Measurements from ENCODE around the gene ANKS1B. TPM values are rescaled to one million over a fixed set of nuclear protein-coding genes. Genes with fewer than 3 reads are reported as not detected.

Gene ANKS1B
- total RNA-seq, 1 donor from 2014 or later = 11.3 TPM

DNA sequence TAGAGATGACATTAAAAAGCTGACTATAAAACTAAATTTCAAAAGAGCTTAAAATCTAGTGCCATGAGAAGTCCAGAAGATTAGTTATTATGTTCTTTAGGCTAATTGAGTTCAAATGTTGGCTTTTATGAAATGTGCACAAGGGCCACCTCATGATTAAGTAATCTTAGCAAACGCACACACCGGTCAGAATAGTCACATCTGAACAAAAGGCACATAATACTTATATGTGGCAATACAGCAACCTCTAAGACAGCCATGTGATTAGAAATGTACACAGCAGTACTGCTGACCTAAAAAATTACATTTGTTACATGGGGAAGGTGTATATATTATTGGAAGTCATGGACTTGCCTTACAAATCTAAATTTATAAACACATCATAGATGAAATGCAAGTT lies 681.9 kb downstream of the ANKS1B start:
- H3K4me3 Mint-ChIP-seq (ENCODE audit: unreplicated experiment) = no peak overlapping the region
- TF ChIP-seq, protein P1, sequence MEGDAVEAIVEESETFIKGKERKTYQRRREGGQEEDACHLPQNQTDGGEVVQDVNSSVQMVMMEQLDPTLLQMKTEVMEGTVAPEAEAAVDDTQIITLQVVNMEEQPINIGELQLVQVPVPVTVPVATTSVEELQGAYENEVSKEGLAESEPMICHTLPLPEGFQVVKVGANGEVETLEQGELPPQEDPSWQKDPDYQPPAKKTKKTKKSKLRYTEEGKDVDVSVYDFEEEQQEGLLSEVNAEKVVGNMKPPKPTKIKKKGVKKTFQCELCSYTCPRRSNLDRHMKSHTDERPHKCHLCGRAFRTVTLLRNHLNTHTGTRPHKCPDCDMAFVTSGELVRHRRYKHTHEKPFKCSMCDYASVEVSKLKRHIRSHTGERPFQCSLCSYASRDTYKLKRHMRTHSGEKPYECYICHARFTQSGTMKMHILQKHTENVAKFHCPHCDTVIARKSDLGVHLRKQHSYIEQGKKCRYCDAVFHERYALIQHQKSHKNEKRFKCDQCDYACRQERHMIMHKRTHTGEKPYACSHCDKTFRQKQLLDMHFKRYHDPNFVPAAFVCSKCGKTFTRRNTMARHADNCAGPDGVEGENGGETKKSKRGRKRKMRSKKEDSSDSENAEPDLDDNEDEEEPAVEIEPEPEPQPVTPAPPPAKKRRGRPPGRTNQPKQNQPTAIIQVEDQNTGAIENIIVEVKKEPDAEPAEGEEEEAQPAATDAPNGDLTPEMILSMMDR (IDR thresholded peaks at IDR 0.05; ENCODE audit: partially characterized antibody, unreplicated experiment) = no peak
- no peaks in the 10 kb centered on the region for H3K4me1 Mint-ChIP-seq (ENCODE audit: low read depth, unreplicated experiment)
- DNase-seq = no peak
- no peak overlapping the region for H3K27ac Mint-ChIP-seq (ENCODE audit: unreplicated experiment)
- H3K36me3 Mint-ChIP-seq (ENCODE audit: unreplicated experiment) = no peaks in the 10 kb centered on the region
- H3K9me3 Mint-ChIP-seq (ENCODE audit: unreplicated experiment) = peaks cover 3% of the 10 kb centered on the region
- no peaks in the 10 kb centered on the region for H3K27me3 Mint-ChIP-seq (ENCODE audit: unreplicated experiment)

DNA sequence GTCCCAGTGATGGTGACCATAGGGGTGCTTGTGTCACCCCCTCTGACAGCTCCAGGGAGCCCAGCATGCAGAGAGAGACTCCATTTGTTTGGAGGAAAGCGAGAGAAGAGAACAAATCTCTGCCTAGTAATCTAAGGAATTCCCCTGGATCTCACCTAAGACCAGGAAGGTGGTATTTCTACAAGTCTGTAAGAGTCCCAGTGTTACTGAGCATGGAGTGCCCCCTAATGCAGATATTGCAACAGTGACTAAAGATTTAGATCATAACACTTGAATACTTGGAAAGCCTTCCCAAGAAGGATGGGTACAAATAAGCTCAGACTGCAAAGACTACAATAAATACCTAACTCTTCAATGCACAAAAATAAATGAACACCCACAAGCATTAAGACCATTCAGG lies 697.6 kb downstream of the ANKS1B start:
- Mint-ChIP-seq H3K9me3 (ENCODE audit: unreplicated experiment) (no peaks in the 10 kb centered on the region), H3K4me1 (ENCODE audit: low read depth, unreplicated experiment) (no peaks in the 10 kb centered on the region), H3K4me3 (ENCODE audit: unreplicated experiment) (no peak overlapping the region), H3K27ac (ENCODE audit: unreplicated experiment) (no peak overlapping the region), H3K27me3 (ENCODE audit: unreplicated experiment) (no peaks in the 10 kb centered on the region), H3K36me3 (ENCODE audit: unreplicated experiment) (peaks cover 5% of the 10 kb centered on the region)
- DNase-seq = no peak
- TF ChIP-seq, protein P1 (IDR thresholded peaks at IDR 0.05; ENCODE audit: partially characterized antibody, unreplicated experiment) = no peak

DNA sequence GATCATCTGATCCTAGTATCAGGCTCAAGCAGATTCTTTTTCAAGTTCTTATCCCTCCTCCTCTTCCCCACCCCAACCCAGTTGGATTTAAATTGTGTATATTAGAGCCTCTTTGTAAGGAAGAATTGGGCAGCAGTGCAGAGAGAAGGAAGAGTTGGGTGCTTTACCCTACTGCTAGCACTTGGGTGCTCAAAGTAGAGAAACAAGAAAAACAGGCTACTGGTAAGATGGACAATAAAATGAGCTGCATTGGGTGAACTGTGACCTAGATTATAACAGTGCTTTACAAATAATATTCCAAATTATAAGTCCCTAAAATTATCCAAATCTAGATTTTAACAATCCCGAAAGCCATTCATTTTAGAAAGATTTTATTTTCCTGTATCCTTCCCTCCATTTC lies 700.6 kb downstream of the ANKS1B start:
- Mint-ChIP-seq H3K36me3 (ENCODE audit: unreplicated experiment) (no peaks in the 10 kb centered on the region), H3K27me3 (ENCODE audit: unreplicated experiment) (no peaks in the 10 kb centered on the region), H3K9me3 (ENCODE audit: unreplicated experiment) (no peaks in the 10 kb centered on the region), H3K4me1 (ENCODE audit: low read depth, unreplicated experiment) (no peaks in the 10 kb centered on the region), H3K27ac (ENCODE audit: unreplicated experiment) (no peak overlapping the region), H3K4me3 (ENCODE audit: unreplicated experiment) (no peak overlapping the region)
- TF ChIP-seq, protein P1 (IDR thresholded peaks at IDR 0.05; ENCODE audit: partially characterized antibody, unreplicated experiment) = no peak
- no peak for DNase-seq

DNA sequence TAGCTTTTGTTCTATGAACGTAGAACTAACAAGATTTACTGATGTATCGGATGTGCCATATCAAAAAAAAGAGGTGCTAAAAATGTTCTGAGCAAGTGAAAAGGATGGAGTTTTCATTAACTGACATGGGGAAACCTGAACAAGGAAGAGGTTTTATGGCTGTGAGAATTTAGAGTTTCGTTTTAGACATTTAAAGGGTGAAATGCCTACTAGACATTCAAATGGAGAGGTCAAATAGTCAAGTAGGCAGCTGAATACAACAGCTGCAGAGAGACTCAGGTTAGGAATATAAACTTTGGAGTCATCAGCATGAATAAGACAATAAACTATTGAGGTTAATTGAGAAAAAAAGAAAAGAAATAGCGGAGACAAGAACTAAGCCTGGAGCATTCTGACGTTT lies 702.1 kb downstream of the ANKS1B start:
- Mint-ChIP-seq H3K9me3 (ENCODE audit: unreplicated experiment) (no peaks in the 10 kb centered on the region), H3K4me3 (ENCODE audit: unreplicated experiment) (no peak overlapping the region), H3K36me3 (ENCODE audit: unreplicated experiment) (no peaks in the 10 kb centered on the region), H3K27me3 (ENCODE audit: unreplicated experiment) (no peaks in the 10 kb centered on the region), H3K27ac (ENCODE audit: unreplicated experiment) (no peak overlapping the region), H3K4me1 (ENCODE audit: low read depth, unreplicated experiment) (no peaks in the 10 kb centered on the region)
- TF ChIP-seq, protein P1 (IDR thresholded peaks at IDR 0.05; ENCODE audit: partially characterized antibody, unreplicated experiment) = no peak
- no peak for DNase-seq

DNA sequence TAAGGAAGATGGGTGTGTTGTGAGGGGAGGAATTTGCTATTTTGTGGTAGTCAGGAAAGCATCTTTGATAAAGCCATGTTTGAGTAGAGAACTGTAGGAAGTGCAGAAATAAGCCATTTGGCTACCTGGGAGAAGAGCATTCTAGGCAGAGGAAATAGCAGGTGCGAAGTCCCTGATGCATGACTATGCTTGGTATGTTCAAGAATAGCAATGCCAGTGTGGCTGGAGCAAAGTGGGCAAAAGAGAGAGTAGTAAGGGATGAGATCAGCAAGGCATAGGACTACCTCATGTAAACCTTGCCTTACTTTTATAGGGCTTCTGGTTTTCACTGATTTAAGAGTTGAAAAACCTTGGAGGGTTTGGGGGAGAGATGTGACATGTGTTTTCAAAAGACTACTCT lies 702.6 kb downstream of the ANKS1B start:
- no peak overlapping the region for H3K4me3 Mint-ChIP-seq (ENCODE audit: unreplicated experiment)
- TF ChIP-seq, protein P1 (IDR thresholded peaks at IDR 0.05; ENCODE audit: partially characterized antibody, unreplicated experiment) = no peak

More for the DNA sequence above, 702.6 kb downstream of the ANKS1B start:
- no peak overlapping the region for H3K27ac Mint-ChIP-seq (ENCODE audit: unreplicated experiment)
- H3K4me1 Mint-ChIP-seq (ENCODE audit: low read depth, unreplicated experiment) = no peaks in the 10 kb centered on the region
- DNase-seq = no peak
- no peaks in the 10 kb centered on the region for H3K36me3 Mint-ChIP-seq (ENCODE audit: unreplicated experiment)
- no peaks in the 10 kb centered on the region for H3K27me3 Mint-ChIP-seq (ENCODE audit: unreplicated experiment)
- H3K9me3 Mint-ChIP-seq (ENCODE audit: unreplicated experiment) = no peaks in the 10 kb centered on the region

Data from glutamatergic neuron (in vitro differentiated cells).